K562 (cell line): ENCODE results near the gene SENP3. TPM values are rescaled to one million over a fixed set of nuclear protein-coding genes. Genes with fewer than 3 reads are reported as not detected.

ENCODE experiments used
- CSDE1 ChIP-seq, 2 experiments: fragments of 450-650 bp; IDR thresholded peaks; 2 replicates each; pipeline ENCODE4 v1.6.1; 2016; ENCODE audit warnings: mild to moderate bottlenecking in 1 of 2
- E2F8 ChIP-seq: fragments of 450-650 bp; IDR thresholded peaks from 2 replicates; pipeline ENCODE4 v1.7.1; 2018; ENCODE audit warnings: mild to moderate bottlenecking, low read depth; ENCODE audit not compliant: partially characterized antibody
- MGA ChIP-seq: fragments of 450-650 bp; IDR thresholded peaks from 2 replicates; pipeline ENCODE4 v1.6.1; 2016; ENCODE audit warnings: mild to moderate bottlenecking, moderate library complexity
- NR2C1 ChIP-seq, 2 experiments: fragments of 450-650 bp; IDR thresholded peaks; 2 replicates each; pipeline ENCODE4 v1.6.1; 2017; ENCODE audit warnings: mild to moderate bottlenecking in 2 of 2, antibody characterized with exemption in 1 of 2, inconsistent platforms in 1 of 2, missing compliant biosample characterization in 1 of 2, missing genetic modification characterization in 1 of 2
- REST ChIP-seq, 2 experiments: fragments of 450-650 bp; formaldehyde crosslinking in 1 of 2; IDR thresholded peaks; 2 replicates each; pipeline versions ENCODE4 v1.4.0 to v1.6.1; 2014 to 2020; ENCODE audit warnings: mild to moderate bottlenecking in 2 of 2, borderline replicate concordance in 1 of 2, low read depth in 1 of 2
- polyA plus RNA-seq, 8 experiments: library from polyadenylated mRNA; depleted of rRNA in 4 of 8; stranded (reverse) in 5 of 8; unstranded in 3 of 8; fragments of >200 nt; fragmentation: Nextera tagmentation in 2 of 8; fragmentation: Illumina TruSeq in 1 of 8; extraction: Ambion mirVana in 2 of 8; extraction: Trizol in 1 of 8; gene quantifications; 2 replicates each; pipeline versions ENCODE4 v1.2.1 to v1.2.3, GENCODE V29; 2011 to 2014; ENCODE audit warnings: inconsistent platforms in 1 of 8, missing spikeins in 1 of 8
- total RNA-seq, 7 experiments: library from RNA; depleted of rRNA in 6 of 7; stranded (reverse); fragments of >200 nt in 6 of 7; fragmentation: Illumina TruSeq in 2 of 7; extraction: Trizol in 2 of 7; gene quantifications; 2 replicates each; pipeline versions ENCODE4 v1.2.1 to v1.2.3, GENCODE V29; 2011 to 2021; ENCODE audit warnings: low replicate concordance in 1 of 7

Gene SENP3
- total and polyA plus RNA-seq, 9 of the 15 experiments (the other 6 are each of a cell fraction or from before 2014, with no cell fraction given) = 0.63 to 102 (median 78.8) TPM

- TF ChIP-seq NR2C1 (IDR thresholded peaks at IDR 0.05) = no peak
- peak; percentile 15; the same call in 1 of the 2 replicates for TF ChIP-seq NR2C1 (tag; IDR thresholded peaks at IDR 0.05)
- TF ChIP-seq REST (IDR thresholded peaks at IDR 0.05; ENCODE audit: borderline replicate concordance) = peak; percentile 56
- TF ChIP-seq REST (CRISPR knock-in tag; IDR thresholded peaks at IDR 0.05; ENCODE audit: low read depth) = no peak
- TF ChIP-seq E2F8 = peak; percentile 79
- peak; percentile 90 for TF ChIP-seq MGA
- no peak for TF ChIP-seq CSDE1 (IDR thresholded peaks at IDR 0.05)
These were observed 10.5 kb downstream of the SENP3 start (continued) for GRCh38 chr17:7572338-7572587.
